ENCODE data around the gene EME2.

EME2 gene

DNA sequence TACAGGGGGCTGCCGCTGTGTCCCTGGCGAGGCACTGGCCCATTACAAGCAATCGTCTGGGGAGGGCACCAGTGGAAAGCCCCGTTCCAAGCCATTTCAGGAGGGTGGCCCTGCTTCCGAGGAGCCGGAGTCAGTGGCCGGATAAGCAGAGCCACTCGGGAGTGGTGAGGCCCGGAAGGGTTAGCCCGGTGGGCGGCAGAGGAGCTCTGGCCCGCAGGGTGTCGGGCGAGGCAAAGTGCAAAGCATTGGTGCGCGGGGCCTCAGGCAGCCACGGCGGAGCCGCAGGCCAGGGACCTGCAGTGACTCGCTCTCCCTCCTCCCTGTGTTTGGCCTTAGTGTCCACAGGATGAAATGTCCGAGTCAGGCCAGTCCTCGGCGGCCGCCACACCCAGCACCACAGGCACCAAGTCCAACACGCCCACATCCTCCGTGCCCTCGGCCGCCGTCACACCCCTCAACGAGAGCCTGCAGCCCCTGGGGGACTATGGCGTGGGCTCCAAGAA, 25.9 kb upstream of the EME2 start:
- no peak overlapping the region for H3K27ac ChIP-seq
- H3K9me3 ChIP-seq: no peaks in the 10 kb centered on the region
- H3K4me3 ChIP-seq: no peak overlapping the region
- TF ChIP-seq, protein P1, sequence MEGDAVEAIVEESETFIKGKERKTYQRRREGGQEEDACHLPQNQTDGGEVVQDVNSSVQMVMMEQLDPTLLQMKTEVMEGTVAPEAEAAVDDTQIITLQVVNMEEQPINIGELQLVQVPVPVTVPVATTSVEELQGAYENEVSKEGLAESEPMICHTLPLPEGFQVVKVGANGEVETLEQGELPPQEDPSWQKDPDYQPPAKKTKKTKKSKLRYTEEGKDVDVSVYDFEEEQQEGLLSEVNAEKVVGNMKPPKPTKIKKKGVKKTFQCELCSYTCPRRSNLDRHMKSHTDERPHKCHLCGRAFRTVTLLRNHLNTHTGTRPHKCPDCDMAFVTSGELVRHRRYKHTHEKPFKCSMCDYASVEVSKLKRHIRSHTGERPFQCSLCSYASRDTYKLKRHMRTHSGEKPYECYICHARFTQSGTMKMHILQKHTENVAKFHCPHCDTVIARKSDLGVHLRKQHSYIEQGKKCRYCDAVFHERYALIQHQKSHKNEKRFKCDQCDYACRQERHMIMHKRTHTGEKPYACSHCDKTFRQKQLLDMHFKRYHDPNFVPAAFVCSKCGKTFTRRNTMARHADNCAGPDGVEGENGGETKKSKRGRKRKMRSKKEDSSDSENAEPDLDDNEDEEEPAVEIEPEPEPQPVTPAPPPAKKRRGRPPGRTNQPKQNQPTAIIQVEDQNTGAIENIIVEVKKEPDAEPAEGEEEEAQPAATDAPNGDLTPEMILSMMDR (IDR thresholded peaks at IDR 0.05): no peak
- H3K36me3 ChIP-seq: peaks cover 40 to 96% (median 79%) of the 10 kb centered on the region in 3 donors
- intact Hi-C loops (cut with DNase I; ENCODE audit: low total_unique reads): no loop called here
- no peaks in the 10 kb centered on the region for H3K27me3 ChIP-seq
- no peaks in the 10 kb centered on the region for H3K4me1 ChIP-seq
- DNase-seq: no peak

DNA sequence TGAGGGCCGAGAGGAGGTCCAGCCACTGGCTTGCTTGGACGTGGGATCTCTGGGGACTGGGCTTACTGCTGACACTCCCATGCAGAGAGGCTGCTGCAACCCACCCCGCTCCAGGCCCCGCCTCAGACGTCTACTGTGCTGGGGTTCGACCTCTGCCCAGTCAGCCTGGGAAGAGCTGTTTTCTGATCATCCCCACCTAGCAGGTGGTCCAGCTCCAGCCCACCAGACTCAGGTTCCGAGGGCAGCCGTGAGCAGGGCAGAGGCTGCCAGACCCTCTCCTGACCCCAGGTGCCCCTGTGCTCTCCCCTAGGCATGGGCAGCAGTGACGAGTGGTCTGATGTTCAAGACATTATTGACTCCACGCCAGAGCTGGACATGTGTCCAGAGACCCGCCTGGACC, 24.7 kb upstream of the EME2 start:
- no peak for DNase-seq
- Histone ChIP-seq H3K4me3 (no peak overlapping the region), H3K9me3 (no peaks in the 10 kb centered on the region), H3K36me3 (peaks cover 52 to 97% (median 85%) of the 10 kb centered on the region in 3 donors), H3K27me3 (no peaks in the 10 kb centered on the region), H3K4me1 (no peaks in the 10 kb centered on the region), H3K27ac (no peak overlapping the region)
- intact Hi-C loops (cut with DNase I; ENCODE audit: low total_unique reads): no loop called here
- TF ChIP-seq, protein P1 (IDR thresholded peaks at IDR 0.05): no peak

DNA sequence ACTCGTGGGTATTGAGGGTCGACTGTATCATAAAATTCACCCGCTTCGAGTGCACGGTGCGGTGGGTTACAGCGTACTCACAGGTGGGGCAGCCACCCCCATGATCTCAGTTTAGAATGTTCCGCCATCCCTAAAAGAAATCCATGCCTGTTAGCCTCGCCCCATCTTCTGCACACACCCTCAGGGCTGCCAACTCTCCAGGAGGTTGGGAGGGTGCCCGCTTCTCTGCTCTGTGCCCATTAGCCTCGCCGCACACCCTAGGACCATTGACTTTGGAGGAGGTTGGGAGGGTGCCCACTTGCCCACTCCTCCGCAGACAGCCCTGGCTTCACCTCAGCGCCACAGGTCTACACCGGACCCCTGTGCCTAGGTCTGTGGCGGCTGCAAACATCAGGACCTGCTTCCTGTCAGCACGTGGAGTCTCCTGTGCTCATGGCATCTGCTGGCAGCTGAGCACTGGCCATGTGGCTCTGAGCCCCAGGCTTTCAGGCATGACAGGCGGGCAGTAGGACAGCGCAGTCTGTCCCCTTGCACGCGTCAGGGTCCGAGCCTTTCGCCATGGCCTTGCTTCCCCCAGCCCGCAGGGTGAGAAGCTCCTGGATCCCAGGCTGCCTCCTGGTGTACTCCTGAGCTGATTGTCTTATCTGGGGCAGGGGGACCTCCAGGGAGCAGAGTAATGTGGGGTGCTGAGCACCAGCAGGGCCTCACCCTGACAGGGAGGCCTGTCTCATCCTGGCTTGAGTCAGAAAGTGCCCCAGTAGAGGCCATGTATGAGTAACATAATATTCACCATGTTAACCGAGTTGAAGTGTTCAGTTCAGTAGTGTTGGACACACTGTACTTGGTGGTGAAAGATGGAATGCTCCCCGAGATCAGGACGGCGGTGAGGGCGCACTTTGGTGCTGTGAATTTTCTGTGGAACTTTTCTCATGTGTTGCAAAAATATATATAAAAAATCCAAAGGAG, 23.2 kb upstream of the EME2 start:
- H3K4me3 ChIP-seq: no peak overlapping the region
- no peak for DNase-seq
- TF ChIP-seq, protein P1 (IDR thresholded peaks at IDR 0.05): no peak
- peaks cover 45 to 94% (median 72%) of the 10 kb centered on the region in 3 donors for H3K36me3 ChIP-seq
- intact Hi-C loops (cut with DNase I; ENCODE audit: low total_unique reads): no loop called here
- H3K4me1 ChIP-seq: no peaks in the 10 kb centered on the region
- no peaks in the 10 kb centered on the region for H3K9me3 ChIP-seq
- no peak overlapping the region for H3K27ac ChIP-seq
- H3K27me3 ChIP-seq: no peaks in the 10 kb centered on the region

DNA sequence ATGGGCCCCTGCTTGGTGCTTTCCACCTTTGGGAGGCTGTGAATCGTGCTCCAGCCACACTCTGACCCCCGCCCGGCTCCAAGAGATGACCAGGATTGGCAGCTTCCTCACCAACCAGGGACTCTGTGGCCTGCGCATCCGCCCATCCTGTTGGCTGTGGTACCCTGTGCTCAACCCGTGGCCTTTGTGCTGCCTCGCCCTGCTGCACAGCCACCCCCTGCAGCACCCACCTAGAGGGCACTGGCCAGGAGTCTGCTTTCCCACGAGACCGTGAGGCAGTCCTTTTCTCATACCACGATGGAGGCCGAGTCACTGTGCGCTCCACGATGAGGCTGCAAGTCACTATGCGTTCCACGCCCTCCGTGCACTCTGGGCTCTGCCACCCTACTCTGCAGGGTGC, 20.7 kb upstream of the EME2 start:
- Histone ChIP-seq H3K4me1 (no peaks in the 10 kb centered on the region), H3K27ac (no peak overlapping the region), H3K27me3 (no peaks in the 10 kb centered on the region), H3K36me3 (peaks cover 49 to 81% (median 57%) of the 10 kb centered on the region in 3 donors), H3K4me3 (no peak overlapping the region), H3K9me3 (no peaks in the 10 kb centered on the region)
- intact Hi-C loops (cut with DNase I; ENCODE audit: low total_unique reads): no loop called here
- TF ChIP-seq, protein P1 (IDR thresholded peaks at IDR 0.05): no peak
- DNase-seq: no peak

DNA sequence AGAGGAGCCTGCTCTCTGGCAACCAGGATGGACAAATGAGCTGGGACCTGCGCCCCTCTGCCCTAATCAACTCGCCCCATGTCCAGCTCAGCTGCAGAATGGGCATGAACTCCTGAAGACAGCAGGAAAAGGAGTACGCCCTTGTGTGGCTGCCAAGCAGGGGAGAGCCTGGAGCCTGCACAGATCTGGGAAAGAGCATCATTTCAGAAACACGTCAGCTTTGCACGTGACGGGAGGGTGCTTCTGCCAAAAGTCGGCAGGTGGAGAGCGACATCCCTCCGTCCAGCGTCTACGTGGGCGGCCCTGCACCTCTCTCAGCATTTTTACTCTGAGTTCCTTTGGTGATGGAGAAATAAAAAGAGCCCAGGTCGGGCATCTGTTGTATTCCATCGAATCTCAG, 19.8 kb upstream of the EME2 start:
- intact Hi-C loops (cut with DNase I; ENCODE audit: low total_unique reads): no loop called here

More for the DNA sequence above, 19.8 kb upstream of the EME2 start:
- Histone ChIP-seq H3K36me3 (peaks cover 50 to 79% (median 57%) of the 10 kb centered on the region in 3 donors), H3K4me3 (no peak overlapping the region), H3K9me3 (no peaks in the 10 kb centered on the region), H3K27ac (no peak overlapping the region), H3K27me3 (no peaks in the 10 kb centered on the region), H3K4me1 (no peaks in the 10 kb centered on the region)
- DNase-seq: no peak
- TF ChIP-seq, protein P1 (IDR thresholded peaks at IDR 0.05): no peak

Measured in tibial artery (tissue), 4 donors.